HG03103 (cell line): ENCODE results near the gene NCAM2.

ENCODE experiments used
- ATAC-seq: cut with Tn5 transposase; IDR thresholded peaks from one replicate; pipeline ENCODE4 v1.9.1; 2021; ENCODE audit warnings: low read depth; ENCODE audit not compliant: unreplicated experiment

NCAM2 gene

DNA sequence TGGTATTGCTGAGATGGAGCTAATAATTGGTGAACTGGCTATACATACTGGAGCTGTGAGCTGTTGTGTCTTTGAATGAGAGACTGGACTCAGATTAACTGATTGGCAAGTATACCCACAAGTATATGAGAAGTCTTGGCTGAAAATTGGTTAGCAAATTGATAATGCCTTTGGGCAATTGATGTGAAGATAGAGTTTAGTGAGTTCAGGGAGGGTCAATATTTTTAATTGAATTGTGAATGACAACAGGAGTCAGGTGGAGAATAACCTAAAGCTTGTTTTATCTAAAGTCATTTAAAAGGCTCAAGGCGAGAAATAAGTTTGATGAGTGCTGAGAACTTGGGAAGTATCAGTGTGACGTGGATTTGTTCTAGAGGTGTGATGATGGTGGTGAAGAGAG, 27.5 kb downstream of the NCAM2 start:
- ATAC-seq, result no peak

DNA sequence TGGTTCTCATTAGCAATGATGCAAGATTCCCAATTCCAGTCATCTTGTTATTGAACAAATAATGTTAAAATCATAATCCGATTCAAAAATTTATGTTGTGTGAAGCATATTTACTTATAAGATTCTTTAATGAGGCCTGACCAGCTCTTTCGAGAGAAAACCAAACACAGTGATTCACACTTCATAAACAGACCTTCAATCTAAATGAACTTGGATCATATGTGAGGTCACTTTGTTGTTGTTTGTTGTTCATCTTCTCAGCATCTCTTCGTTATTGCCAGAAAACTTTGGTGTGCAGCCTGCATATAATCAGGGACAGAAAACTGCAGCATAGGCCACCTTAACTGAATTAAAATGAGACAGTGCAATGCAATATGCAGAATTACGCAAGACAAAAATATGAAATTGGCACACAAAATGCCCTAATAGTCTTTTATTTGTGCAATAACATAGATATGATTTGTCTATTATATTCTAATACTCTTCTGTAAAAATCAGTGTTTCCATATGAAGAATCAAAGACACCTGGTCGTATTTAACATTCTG, 30.1 kb downstream of the NCAM2 start:
- ATAC-seq, result no peak

DNA sequence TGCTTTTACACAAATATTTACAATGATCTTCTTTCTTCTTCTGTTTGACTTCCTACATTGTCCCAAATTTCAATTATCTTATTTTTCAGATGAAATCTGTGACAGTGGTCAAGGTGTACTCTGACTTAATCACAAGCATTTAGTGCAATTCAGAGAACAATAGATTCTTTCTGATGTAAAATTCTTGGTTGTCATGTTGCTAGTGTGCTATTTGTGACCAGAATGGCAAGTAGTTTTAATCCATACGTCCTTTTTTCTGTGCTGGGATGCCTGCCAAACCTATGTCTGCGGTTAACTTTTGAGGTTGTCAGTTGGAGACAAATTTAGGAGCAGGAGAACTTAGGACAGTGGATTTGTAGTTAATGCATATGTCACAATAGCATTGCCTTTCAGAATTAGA, 31.0 kb downstream of the NCAM2 start:
- no peak for ATAC-seq

GRCh38 chr21:21030311-21030710, 32.1 kb downstream of the NCAM2 start:
- ATAC-seq, result no peak

- no peak for ATAC-seq
Observed at GRCh38 chr21:21034036-21034435, 35.8 kb downstream of the NCAM2 start.

- no peak for ATAC-seq
Observed at GRCh38 chr21:21039624-21040170, 41.5 kb downstream of the NCAM2 start.

- ATAC-seq, result no peak
Observed at GRCh38 chr21:21045518-21045917, 47.3 kb downstream of the NCAM2 start.

DNA sequence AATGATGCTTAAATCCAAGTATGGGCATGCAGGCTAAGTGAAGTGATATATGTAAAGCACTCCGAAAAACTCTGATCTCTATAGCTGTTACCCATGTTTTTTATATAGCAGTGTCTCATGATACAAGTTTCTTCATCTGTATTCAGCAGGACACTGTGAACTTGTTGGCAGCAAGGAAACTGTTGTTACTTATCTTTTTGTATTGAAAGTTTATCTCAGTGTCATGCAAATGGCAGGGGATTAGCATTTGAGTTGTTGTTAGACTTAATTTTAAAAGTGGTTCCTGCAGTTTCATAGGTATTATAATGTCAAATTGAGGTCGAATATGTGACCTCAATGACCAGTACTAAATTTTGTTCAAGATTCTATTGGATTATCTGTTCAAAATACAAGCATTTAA, 47.9 kb downstream of the NCAM2 start:
- no peak for ATAC-seq

DNA sequence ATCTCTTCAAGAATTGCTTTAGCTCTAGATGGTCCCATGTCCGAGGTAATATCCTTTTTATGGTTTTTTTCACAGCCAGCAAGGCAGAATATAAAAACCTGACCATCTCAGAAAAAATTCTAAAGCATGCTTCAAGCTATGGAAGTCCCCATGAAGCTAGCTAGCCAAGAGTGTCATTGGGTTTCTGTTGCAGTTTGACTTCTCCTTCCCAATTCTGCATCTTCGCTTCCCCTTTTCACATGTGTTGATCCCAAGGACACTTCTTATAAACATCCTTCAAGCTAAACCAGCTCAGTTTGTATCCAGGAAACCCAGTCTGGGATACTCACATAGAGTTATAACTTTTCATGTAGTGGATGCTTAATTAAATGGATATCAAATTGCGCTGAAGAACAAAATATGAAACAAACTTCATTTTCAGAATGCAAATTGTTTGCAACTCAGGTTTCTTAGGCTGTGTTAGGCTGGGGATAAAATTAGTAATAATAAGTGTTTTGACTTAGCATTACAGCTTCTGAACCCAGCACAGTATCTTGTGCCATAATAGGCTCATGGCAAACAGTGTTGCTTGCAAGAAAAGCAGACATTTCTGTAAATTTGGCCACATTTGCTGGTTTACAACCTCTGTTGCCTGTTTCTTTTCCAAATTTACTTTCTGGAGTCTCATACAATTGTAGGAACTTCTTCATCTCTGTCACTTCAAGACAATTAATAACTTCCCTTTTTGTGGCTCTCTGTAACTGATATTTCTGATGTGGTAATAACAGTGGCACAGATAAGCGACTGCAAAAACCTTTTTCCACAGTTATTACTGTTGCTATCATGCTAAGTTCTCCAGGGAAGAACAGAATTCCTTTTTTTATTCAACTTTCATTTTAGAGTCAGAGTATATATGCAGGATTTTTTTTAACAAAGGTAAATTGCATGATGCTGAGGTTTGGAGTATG, 53.2 kb downstream of the NCAM2 start:
- ATAC-seq, result no peak

- ATAC-seq, result no peak
Observed at GRCh38 chr21:21052672-21053071, 54.5 kb downstream of the NCAM2 start.

- ATAC-seq, result no peak
Observed at GRCh38 chr21:21057349-21058062, 59.3 kb downstream of the NCAM2 start.

- ATAC-seq, result no peak
Observed at GRCh38 chr21:21063828-21064227, 65.6 kb downstream of the NCAM2 start.

GRCh38 chr21:21064353-21064752, 66.1 kb downstream of the NCAM2 start:
- no peak for ATAC-seq

DNA sequence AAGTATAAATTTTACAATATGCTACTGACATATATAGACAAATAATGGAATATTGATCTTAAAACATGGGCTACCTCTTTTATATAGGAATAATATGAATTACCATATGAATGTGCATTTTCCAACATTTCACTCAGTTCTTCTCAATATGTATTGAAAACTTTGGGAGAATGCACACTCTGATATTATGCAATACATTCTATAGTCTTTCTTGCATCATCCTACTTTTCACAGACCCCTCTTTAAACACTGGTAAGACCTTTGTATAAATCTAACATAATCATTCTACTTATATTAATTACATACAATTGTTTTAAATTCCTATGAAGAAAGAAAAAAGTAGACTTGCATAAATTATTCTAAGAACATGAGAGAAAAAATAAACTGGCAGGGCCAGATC, 69.2 kb downstream of the NCAM2 start:
- no peak for ATAC-seq

GRCh38 chr21:21074305-21074704, 76.1 kb downstream of the NCAM2 start:
- no peak for ATAC-seq

GRCh38 chr21:21076051-21076450, 77.8 kb downstream of the NCAM2 start:
- ATAC-seq, result no peak

DNA sequence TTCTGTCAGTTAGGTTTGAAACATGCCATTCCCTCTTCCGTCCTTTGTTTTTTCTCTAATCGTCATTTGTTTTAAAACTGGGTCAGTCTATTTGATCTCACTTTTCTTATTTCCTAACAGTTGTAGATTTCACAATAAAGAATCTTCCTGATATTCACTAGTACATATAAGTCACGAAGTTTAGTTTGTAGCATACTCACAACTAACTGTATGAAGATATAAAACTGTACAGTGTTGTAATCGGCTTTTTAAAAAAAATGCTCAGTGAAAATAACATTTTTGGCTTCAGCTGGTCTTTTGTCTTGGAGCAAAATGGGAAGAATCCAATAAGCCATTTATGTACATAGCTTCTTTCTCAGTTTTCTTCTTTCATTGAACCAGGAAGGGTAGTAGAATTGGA, 78.3 kb downstream of the NCAM2 start:
- no peak for ATAC-seq

GRCh38 chr21:21079646-21080045, 81.4 kb downstream of the NCAM2 start:
- no peak for ATAC-seq

DNA sequence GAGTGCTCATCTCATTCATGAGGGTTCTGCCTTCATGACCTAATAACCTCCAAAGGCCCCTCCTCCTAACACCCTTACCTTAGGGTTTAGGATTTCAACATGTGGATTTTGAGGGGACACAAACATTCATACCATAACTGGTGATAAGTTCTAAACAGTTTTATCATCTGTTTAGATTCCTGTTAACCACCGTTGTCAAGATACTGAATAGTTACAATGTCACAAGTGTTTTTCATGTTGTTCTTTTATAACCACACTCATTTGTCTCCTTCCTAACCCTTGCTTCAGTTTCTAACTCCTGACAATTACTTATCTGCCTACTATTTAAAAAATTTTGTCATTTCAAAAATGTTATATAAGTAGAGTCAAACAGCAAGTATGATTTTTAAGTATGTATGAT, 86.0 kb downstream of the NCAM2 start:
- no peak for ATAC-seq

GRCh38 chr21:21085206-21085605, 87.0 kb downstream of the NCAM2 start:
- ATAC-seq, result no peak

- no peak for ATAC-seq
Observed at GRCh38 chr21:21096956-21097355, 98.7 kb downstream of the NCAM2 start.
